Testis (tissue), 3 donors: Measurements from ENCODE around the gene GNAI2. TPM values are rescaled to one million over a fixed set of nuclear protein-coding genes. Genes with fewer than 3 reads are reported as not detected.

Experiments
- DNase-seq: peaks from one replicate; pipeline ENCODE4 v3.0.0-alpha.2; 2019
- H3K27ac ChIP-seq, 2 donors: fragments of 200-600 bp; sonication (generic); one replicate each; pipeline ENCODE4 v1.5.1; 2019
- H3K27me3 ChIP-seq: fragments of 200-600 bp; sonication (generic); one replicate; pipeline ENCODE4 v1.5.1; 2019
- H3K36me3 ChIP-seq: fragments of 200-600 bp; sonication (generic); one replicate; pipeline ENCODE4 v1.5.1; 2017; ENCODE audit warnings: low read depth; ENCODE audit errors: missing control alignments
- H3K4me1 ChIP-seq: fragments of 200-600 bp; sonication (generic); one replicate; pipeline ENCODE4 v1.5.1; 2019
- H3K4me3 ChIP-seq, 2 donors: fragments of 200-600 bp; sonication (generic); one replicate each; pipeline ENCODE4 v1.5.1; 2017 to 2019
- H3K9me3 ChIP-seq: fragments of 200-600 bp; sonication (generic); one replicate; pipeline ENCODE4 v1.5.1; 2017
- CTCF ChIP-seq, 3 experiments: fragments of 450-650 bp in 2 of 3; fragments of 200-600 bp in 1 of 3; sonication (generic) in 1 of 3; IDR thresholded peaks; one replicate each; pipeline ENCODE4 v1.5.1; 2016 to 2019; ENCODE audit warnings: antibody characterized with exemption in 3 of 3, mild to moderate bottlenecking in 2 of 3, moderate library complexity in 1 of 3
- POLR2A ChIP-seq: fragments of 450-650 bp; IDR thresholded peaks from one replicate; pipeline ENCODE4 v1.6.1; 2017; ENCODE audit warnings: antibody characterized with exemption, mild to moderate bottlenecking, moderate library complexity
- WGBS, 2 donors: methylation state at CpG; one replicate each; pipeline ENCODE4 v1.1.5; 2018; 5-methylcytosine and 5-hydroxymethylcytosine counted together
- intact Hi-C: fragments of 100-400 bp; cut with DNase I; formaldehyde crosslinking; loops from one replicate; pipeline ENCODE4 v1.15.1; 2023; ENCODE audit warnings: low total_unique reads
- polyA plus RNA-seq: library from polyadenylated mRNA; stranded (reverse); fragments of 350-450 nt; fragmentation: Illumina TruSeq; extraction: RNeasy Lipid Tissue Mini Kit (QIAGEN cat#74804); gene quantifications from one replicate; pipeline ENCODE4 v1.2.3, GENCODE V29; 2014; ENCODE audit warnings: low read depth, low replicate concordance; ENCODE audit not compliant: insufficient read depth
- total RNA-seq, 2 donors: library from RNA; depleted of rRNA; stranded (reverse); fragments of >200 nt; gene quantifications; one replicate each; pipeline ENCODE4 v1.2.3, GENCODE V29; 2016

GNAI2 gene
- total and polyA plus RNA-seq, 3 donors from 2014 or later = 238 to 343 (median 239) TPM

- H3K27me3 ChIP-seq = no peaks in the 10 kb centered on the region
- no peaks in the 10 kb centered on the region for H3K36me3 ChIP-seq
- intact Hi-C loops = no loop called here
- peak overlapping the region; percentile 27 to 58 for H3K4me3 ChIP-seq
- no peak overlapping the region for H3K27ac ChIP-seq
- DNase-seq = no peak
- H3K4me1 ChIP-seq = no peaks in the 10 kb centered on the region
- TF ChIP-seq POLR2A = no peak
- no peak for TF ChIP-seq CTCF (IDR thresholded peaks at IDR 0.05)
- H3K9me3 ChIP-seq = no peaks in the 10 kb centered on the region
- WGBS, 2 donors = 59 to 71% methylated on average over 12 of the region's 12 CpGs
Measured at GRCh38 chr3:50203809-50204803, 31.9 kb upstream of the GNAI2 start.

DNA sequence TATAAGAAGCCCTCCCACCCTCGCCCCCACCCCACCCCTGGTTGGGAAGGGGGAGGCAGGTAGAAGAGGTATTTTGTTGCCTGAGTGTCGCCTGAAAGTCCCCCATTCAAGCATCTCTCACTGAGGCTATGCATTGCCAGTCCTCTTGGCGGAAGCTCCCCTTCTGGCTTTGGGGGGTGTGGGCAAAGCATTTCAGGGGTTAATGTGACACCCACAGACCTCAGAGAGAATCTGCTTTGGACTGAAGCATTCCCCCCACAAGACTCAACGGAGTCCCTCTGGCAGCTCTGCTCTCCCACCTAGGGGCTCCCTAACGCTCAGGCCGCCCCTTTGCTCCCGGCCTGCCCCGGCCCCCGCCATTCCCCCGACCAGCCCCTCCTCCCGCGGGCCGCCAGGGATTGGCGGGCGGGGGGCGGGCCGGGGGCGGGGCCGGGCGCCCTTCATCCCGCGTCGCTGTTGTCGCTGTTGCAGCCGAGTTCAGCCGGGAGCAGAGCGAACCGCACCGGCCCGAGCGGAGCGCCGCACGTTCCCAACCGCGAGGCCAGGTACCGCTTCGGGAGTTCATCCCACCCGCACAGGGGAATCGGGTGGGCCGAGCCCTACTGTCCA lies 31.1 kb upstream of the GNAI2 start, which contains the start of gene SLC38A3:
TSS of gene SLC38A3 (plus strand) at position 468 of the 609 bp plus-strand sequence. CDS start 8,929 bp downstream, outside the sequence.
- Histone ChIP-seq H3K27ac (no peak within 1 kb of the TSS), H3K36me3 (no peaks in the 10 kb centered on the region), H3K4me3 (peak within 1 kb of the TSS; percentile 27 to 58), H3K27me3 (no peaks in the 10 kb centered on the region), H3K4me1 (no peaks in the 10 kb centered on the region), H3K9me3 (no peaks in the 10 kb centered on the region)
- WGBS, 2 donors = 14 to 16% methylated on average over 9 to 11 of the region's 41 CpGs
- TF ChIP-seq POLR2A (no peak), CTCF (IDR thresholded peaks at IDR 0.05) (no peak)
- intact Hi-C loops = no loop called here
- DNase-seq = peak; percentile 43

GRCh38 chr3:50205413-50206276 lies 30.4 kb upstream of the GNAI2 start:
- no peaks in the 10 kb centered on the region for H3K27me3 ChIP-seq
- peak overlapping the region; percentile 27 to 58 for H3K4me3 ChIP-seq
- 24 to 51% methylated on average over 6 to 53 of the region's 67 CpGs for WGBS, 2 donors
- no peaks in the 10 kb centered on the region for H3K9me3 ChIP-seq
- DNase-seq = peak; percentile 51
- H3K4me1 ChIP-seq = no peaks in the 10 kb centered on the region
- no peak overlapping the region for H3K27ac ChIP-seq
- intact Hi-C loops = no loop called here
- no peak for TF ChIP-seq POLR2A
- no peak for TF ChIP-seq CTCF (IDR thresholded peaks at IDR 0.05)
- no peaks in the 10 kb centered on the region for H3K36me3 ChIP-seq

DNA sequence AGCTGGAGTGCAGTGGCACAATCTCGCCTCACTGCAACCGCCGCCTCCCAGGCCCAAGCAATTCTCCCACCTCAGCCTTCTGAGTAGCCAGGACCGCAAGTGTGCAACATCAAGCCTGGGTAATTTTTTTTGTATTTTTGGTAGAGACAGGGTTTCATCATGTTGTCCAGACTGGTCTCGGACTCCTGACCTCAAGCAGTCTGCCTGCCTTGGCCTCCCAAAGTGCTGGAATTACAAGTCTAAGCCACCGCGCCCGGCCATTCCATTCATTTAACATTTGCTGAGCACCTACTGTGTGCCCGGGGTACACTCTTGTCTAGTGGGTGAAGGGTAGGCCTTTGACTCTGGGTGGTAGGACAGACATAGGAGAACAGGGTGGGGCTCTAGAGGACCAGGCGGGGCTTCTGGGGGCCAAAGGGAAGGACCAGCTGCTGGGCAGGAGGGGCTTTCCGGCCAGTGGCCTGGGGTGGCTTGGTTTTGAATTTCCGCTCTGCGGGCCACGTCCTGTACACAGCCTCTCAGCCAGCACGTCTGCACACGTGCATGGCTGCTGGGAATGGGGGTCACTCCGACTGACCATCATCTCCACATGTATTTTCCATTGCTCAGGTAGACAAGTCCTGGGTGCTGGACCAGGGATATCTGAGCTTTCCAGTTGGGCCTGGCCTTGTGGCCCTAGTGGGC lies 28.5 kb upstream of the GNAI2 start:
- TF ChIP-seq POLR2A = no peak
- no peak for TF ChIP-seq CTCF (IDR thresholded peaks at IDR 0.05)
- H3K27ac ChIP-seq = no peak overlapping the region
- DNase-seq = no peak
- H3K4me3 ChIP-seq = no peak overlapping the region
- intact Hi-C loops = no loop called here
- H3K36me3 ChIP-seq = no peaks in the 10 kb centered on the region
- WGBS, 2 donors = 94 to 97% methylated on average over 11 to 17 of the region's 17 CpGs
- H3K9me3 ChIP-seq = no peaks in the 10 kb centered on the region
- no peaks in the 10 kb centered on the region for H3K27me3 ChIP-seq
- no peaks in the 10 kb centered on the region for H3K4me1 ChIP-seq
